K562 (cell line): ENCODE measurements around the gene LMAN1L. TPM values are rescaled to one million over a fixed set of nuclear protein-coding genes. Genes with fewer than 3 reads are reported as not detected.
A peak's percentile ranks its signal among the peaks of the same experiment; 100 is the strongest.

ENCODE experiments used
- AFF4 ChIP-seq: sonication (generic); formaldehyde crosslinking; IDR thresholded peaks from 2 replicates; pipeline ENCODE4 v1.8.0; 2023; ENCODE audit warnings: mild to moderate bottlenecking, missing genetic modification reagents
- ARID3A ChIP-seq: IDR thresholded peaks from 2 replicates; pipeline ENCODE4 v1.6.1; 2012; ENCODE audit warnings: low read depth, low read length, improper control_type of control experiment, borderline replicate concordance
- ASH1L ChIP-seq: fragments of 450-650 bp; IDR thresholded peaks from 2 replicates; pipeline ENCODE4 v1.6.1; 2018; ENCODE audit warnings: borderline replicate concordance, mild to moderate bottlenecking, low read depth; ENCODE audit not compliant: partially characterized antibody
- C11orf30 ChIP-seq: fragments of 450-650 bp; IDR thresholded peaks from 2 replicates; pipeline ENCODE4 v1.6.1; 2016; ENCODE audit warnings: low read depth, mild to moderate bottlenecking
- ETS1 ChIP-seq: conservative IDR thresholded peaks from 2 replicates; pipeline ENCODE4 v1.6.1; 2011; ENCODE audit warnings: low read depth, mild to moderate bottlenecking, low read length; ENCODE audit not compliant: control insufficient read depth
- GTF2B ChIP-seq: IDR thresholded peaks from 2 replicates; pipeline ENCODE4 v1.6.1; 2011; ENCODE audit not compliant: insufficient read length; ENCODE audit errors: extremely low read depth
- HBP1 ChIP-seq: fragments of 450-650 bp; formaldehyde crosslinking; IDR thresholded peaks from 2 replicates; pipeline ENCODE4 v1.4.0; 2022; ENCODE audit warnings: missing genetic modification characterization
- MAFG ChIP-seq: fragments of 450-650 bp; conservative IDR thresholded peaks from 2 replicates; pipeline ENCODE4 v1.6.1; 2016; ENCODE audit warnings: missing genetic modification characterization, missing compliant biosample characterization
- NR2C1 ChIP-seq, 2 experiments: fragments of 450-650 bp; IDR thresholded peaks; 2 replicates each; pipeline ENCODE4 v1.6.1; 2017; ENCODE audit warnings: mild to moderate bottlenecking in 2 of 2, antibody characterized with exemption in 1 of 2, inconsistent platforms in 1 of 2, missing compliant biosample characterization in 1 of 2, missing genetic modification characterization in 1 of 2
- RBM14 ChIP-seq: fragments of 200-400 bp; formaldehyde crosslinking; IDR thresholded peaks from 2 replicates; pipeline ENCODE4 v1.6.1; 2018; ENCODE audit warnings: low read depth, mild to moderate bottlenecking, low read length, moderate library complexity, borderline replicate concordance; ENCODE audit not compliant: insufficient read depth
- SMC3 ChIP-seq: conservative IDR thresholded peaks from 2 replicates; pipeline ENCODE4 v1.6.1; 2011; ENCODE audit warnings: low read depth, low read length, improper control_type of control experiment; ENCODE audit not compliant: insufficient read depth
- SREBF2 ChIP-seq: sonication (generic); formaldehyde crosslinking; IDR thresholded peaks from 2 replicates; pipeline ENCODE4 v1.4.0; 2020; ENCODE audit warnings: mild to moderate bottlenecking, missing genetic modification reagents
- TBL1XR1 ChIP-seq, 2 experiments: IDR thresholded peaks; 2 replicates each; pipeline ENCODE4 v1.6.1; 2012; ENCODE audit warnings: improper control_type of control experiment in 2 of 2, low read length in 2 of 2, mild to moderate bottlenecking in 1 of 2
- ZBTB17 ChIP-seq: fragments of 450-650 bp; formaldehyde crosslinking; IDR thresholded peaks from 2 replicates; pipeline ENCODE4 v1.4.0; 2020; ENCODE audit warnings: mild to moderate bottlenecking
- ZEB2 ChIP-seq: fragments of 450-650 bp; IDR thresholded peaks from 2 replicates; pipeline ENCODE4 v1.6.1; 2016
- ZNF24 ChIP-seq: fragments of 450-650 bp; IDR thresholded peaks from 2 replicates; pipeline ENCODE4 v1.6.1; 2016
- polyA plus RNA-seq, 8 experiments: library from polyadenylated mRNA; depleted of rRNA in 4 of 8; stranded (reverse) in 5 of 8; unstranded in 3 of 8; fragments of >200 nt; fragmentation: Nextera tagmentation in 2 of 8; fragmentation: Illumina TruSeq in 1 of 8; extraction: Ambion mirVana in 2 of 8; extraction: Trizol in 1 of 8; gene quantifications; 2 replicates each; pipeline versions ENCODE4 v1.2.1 to v1.2.3, GENCODE V29; 2011 to 2014; ENCODE audit warnings: inconsistent platforms in 1 of 8, missing spikeins in 1 of 8
- total RNA-seq, 7 experiments: library from RNA; depleted of rRNA in 6 of 7; stranded (reverse); fragments of >200 nt in 6 of 7; fragmentation: Illumina TruSeq in 2 of 7; extraction: Trizol in 2 of 7; gene quantifications; 2 replicates each; pipeline versions ENCODE4 v1.2.1 to v1.2.3, GENCODE V29; 2011 to 2021; ENCODE audit warnings: low replicate concordance in 1 of 7

The LMAN1L gene
- total and polyA plus RNA-seq, 9 of the 15 experiments (the other 6 are each of a cell fraction or from before 2014, with no cell fraction given): not detected

- TF ChIP-seq HBP1 (CRISPR knock-in tag): 0 out of 2 replicates have a peak, but pooled peaks have one; percentile 12
- TF ChIP-seq ZEB2: no peak
- TF ChIP-seq C11orf30: no peak
- TF ChIP-seq TBL1XR1 (IDR thresholded peaks at IDR 0.05; ENCODE audit: low read length in 2 of 2): 0 out of 4 replicates have a peak, but pooled peaks of 1 of the 2 experiments have one; percentile 11
- TF ChIP-seq ASH1L: no peak
- TF ChIP-seq ZNF24: peak; percentile 58; the same call in 1 of the 2 replicates
- TF ChIP-seq AFF4 (CRISPR knock-in tag): no peak
- 0 out of 2 replicates have a peak, but pooled peaks have one; percentile 43 for TF ChIP-seq ETS1
- no peak for TF ChIP-seq ARID3A
- no peak for TF ChIP-seq MAFG (tag)
- no peak for TF ChIP-seq GTF2B
- TF ChIP-seq RBM14: no peak
- peak; percentile 60; the same call in 1 of the 2 replicates for TF ChIP-seq ZBTB17
- no peak for TF ChIP-seq SREBF2 (CRISPR knock-in tag)
- peak; percentile 95 for TF ChIP-seq SMC3
- TF ChIP-seq NR2C1 (IDR thresholded peaks at IDR 0.05): no peak
- TF ChIP-seq NR2C1 (tag; IDR thresholded peaks at IDR 0.05): no peak
Measured at GRCh38 chr15:74799856-74800558, 12.6 kb upstream of the LMAN1L start (continued).
